Ovary (tissue), 9 donors: ENCODE results near the gene MICAL2. TPM values are rescaled to one million over a fixed set of nuclear protein-coding genes. Genes with fewer than 3 reads are reported as not detected.

Experiments
- DNase-seq, 5 donors: peaks; one replicate each; pipeline ENCODE4 v3.0.0-alpha.2; 2019 to 2020
- H3K27ac ChIP-seq, 2 donors: fragments of 200-600 bp; one replicate each; pipeline versions ENCODE4 v1.5.1 to v1.8.0; 2019 to 2022
- H3K27me3 ChIP-seq: fragments of 200-600 bp; one replicate; pipeline ENCODE4 v1.8.0; 2022
- H3K36me3 ChIP-seq: fragments of 200-600 bp; sonication (generic); one replicate; pipeline ENCODE4 v1.5.1; 2019
- H3K4me1 ChIP-seq: one replicate; pipeline ENCODE4 v1.8.1; 2013; ENCODE audit warnings: mild to moderate bottlenecking, moderate library complexity; ENCODE audit not compliant: insufficient read depth
- H3K4me3 ChIP-seq: fragments of 200-600 bp; sonication (generic); one replicate; pipeline ENCODE4 v1.5.1; 2017
- H3K9me3 ChIP-seq, 2 donors: fragments of 200-600 bp in 1 of 2; sonication (generic) in 1 of 2; one replicate each; pipeline versions ENCODE4 v1.5.1 to v1.8.1; 2013 to 2019; ENCODE audit warnings: mild to moderate bottlenecking in 1 of 2, moderate library complexity in 1 of 2
- CTCF ChIP-seq, 3 donors: fragments of 450-650 bp in 2 of 3; fragments of 200-600 bp in 1 of 3; IDR thresholded peaks; one replicate each; pipeline versions ENCODE4 v1.5.1 to v1.8.0; 2016 to 2022; ENCODE audit warnings: antibody characterized with exemption in 3 of 3, mild to moderate bottlenecking in 1 of 3
- EP300 ChIP-seq: sonication (generic); formaldehyde crosslinking; IDR thresholded peaks from one replicate; pipeline ENCODE4 v1.6.1; 2017; ENCODE audit warnings: antibody characterized with exemption
- POLR2A ChIP-seq: fragments of 450-650 bp; IDR thresholded peaks from one replicate; pipeline ENCODE4 v1.6.1; 2017; ENCODE audit warnings: antibody characterized with exemption, mild to moderate bottlenecking, moderate library complexity
- WGBS, 3 donors: extraction: QIAGEN DNeasy Blood & Tissue Kit in 1 of 3; methylation state at CpG; one replicate each; pipeline versions ENCODE4 v1.1.5 to v1.1.7; 2013 to 2017; 5-methylcytosine and 5-hydroxymethylcytosine counted together
- intact Hi-C, 4 donors: fragments of 100-400 bp; cut with DNase I; formaldehyde crosslinking; loops; one replicate each; pipeline versions ENCODE4 v1.11.0 to v1.15.1; 2022 to 2023
- microRNA-seq, 3 donors: library from miRNA; unstranded; fragments of <30 nt; microRNA quantifications; one replicate each; pipeline versions ENCODE4 to v1.2.0, GENCODE V29; 2019 to 2020
- polyA plus RNA-seq, 2 donors: library from polyadenylated mRNA; stranded (reverse); fragments of 200-250 nt in 1 of 2; fragments of 350-450 nt in 1 of 2; fragmentation: Illumina TruSeq in 1 of 2; extraction: RNeasy Lipid Tissue Mini Kit (QIAGEN cat#74804) in 1 of 2; gene quantifications; one replicate each; pipeline ENCODE4 v1.2.3, GENCODE V29; 2013 to 2014
- small RNA-seq: library from RNA; depleted of rRNA; stranded (forward); fragments of <200 nt; gene quantifications from one replicate; pipeline ENCODE3, GENCODE V24; 2016
- total RNA-seq, 7 donors: library from RNA; depleted of rRNA in 2 of 7; stranded (reverse); fragments of >200 nt in 2 of 7; fragmentation: NEBNext Ultra II Directional in 3 of 7; extraction: Animal tissue kit (Norgen Biotek cat#: 25700) in 3 of 7; gene quantifications; one replicate each; pipeline versions ENCODE4 v1.1.0 to v1.2.4, GENCODE V29; 2016 to 2023
- donor health status: DM: no; HTN: no; CAD: no; lungs with moderate emphysema.
- donor health status: DM: no; HTN: no; CAD: no.
- donor health status: Bipolar disorder and iron deficiency.
- donor health status: DM: yes; HTN: yes; CAD: no.
- donor health status: DM: no; HTN: no; CAD: no.
- donor health status: DM: yes; HTN: yes; CAD: no.

Gene MICAL2
- total and polyA plus RNA-seq, 9 donors: 10.7 to 73.6 (median 32.5) TPM

- no peak overlapping the region for H3K27ac ChIP-seq
- intact Hi-C loops: no loop called here
- no peak for DNase-seq
- H3K27me3 ChIP-seq: no peaks in the 10 kb centered on the region
- H3K4me3 ChIP-seq: no peak overlapping the region
- 90 to 94% (median 93%) methylated on average over 3 of the region's 3 CpGs for WGBS, 3 donors
- H3K36me3 ChIP-seq: no peaks in the 10 kb centered on the region
- no peaks in the 10 kb centered on the region for H3K4me1 ChIP-seq
- no peak for TF ChIP-seq POLR2A
- TF ChIP-seq CTCF (IDR thresholded peaks at IDR 0.05): no peak
- TF ChIP-seq EP300: no peak
- no peaks in the 10 kb centered on the region for H3K9me3 ChIP-seq
Measured at GRCh38 chr11:12301379-12301778, 191.0 kb downstream of the MICAL2 start.

DNA sequence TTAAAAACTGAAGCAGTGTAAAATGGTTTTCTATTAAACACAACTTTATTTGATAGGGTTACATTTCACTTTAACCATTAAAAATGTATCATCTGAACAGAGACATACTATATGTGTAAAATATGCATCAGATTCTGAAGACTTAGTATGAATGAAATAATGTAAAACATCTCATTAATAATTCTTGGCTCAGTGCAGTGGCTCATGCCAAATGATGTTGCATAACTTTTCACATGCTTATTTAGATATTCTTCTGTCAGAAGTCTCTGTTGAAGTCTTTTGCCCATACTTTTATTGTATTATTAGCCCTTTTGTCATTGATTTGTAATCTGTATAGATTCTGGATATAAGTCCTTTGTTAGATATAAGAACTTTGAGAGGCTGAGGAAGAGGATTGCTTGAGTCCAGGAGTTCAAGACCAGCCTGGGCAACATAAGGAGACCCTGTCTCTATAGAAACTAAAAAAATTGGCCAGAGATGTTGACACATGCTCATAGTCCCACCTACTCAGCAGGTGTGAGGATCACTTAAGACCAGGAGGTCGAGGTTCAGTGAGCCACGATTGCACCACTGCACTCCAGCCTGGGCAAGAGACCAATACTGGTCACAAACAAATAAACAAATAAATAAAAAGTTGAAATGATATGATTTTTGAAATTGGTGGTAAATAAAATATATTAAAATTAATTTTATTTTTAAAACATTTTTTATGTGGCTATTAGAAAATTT is 193.2 kb downstream of the MICAL2 start:
- intact Hi-C loops: no loop called here
- no peaks in the 10 kb centered on the region for H3K27me3 ChIP-seq
- TF ChIP-seq EP300 (no peak), POLR2A (no peak), CTCF (IDR thresholded peaks at IDR 0.05) (no peak)

DNA sequence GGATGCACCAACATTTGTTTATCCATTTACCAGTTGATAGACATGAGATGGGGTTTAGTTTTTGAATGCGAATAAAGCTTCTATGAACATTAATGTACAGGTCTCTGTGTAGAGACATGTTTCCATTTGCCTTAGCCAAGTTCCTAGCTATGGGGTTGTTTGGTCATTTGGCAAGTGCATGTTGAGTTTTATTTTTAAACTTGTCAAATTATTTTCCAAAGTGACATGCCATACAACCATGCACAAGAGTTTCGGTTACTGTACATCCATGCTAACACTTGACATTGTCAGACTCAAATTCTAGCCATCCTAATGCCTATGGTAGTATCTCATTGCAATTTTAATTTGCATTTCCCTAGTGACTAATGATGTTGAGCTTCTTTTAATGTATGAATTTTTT is 196.4 kb downstream of the MICAL2 start:
- intact Hi-C loops: no loop called here
- 84 to 96% (median 92%) methylated on average over 2 of the region's 2 CpGs for WGBS, 3 donors

More for the DNA sequence above, 193.2 kb downstream of the MICAL2 start:
- no peak for DNase-seq
- 69 to 80% (median 71%) methylated on average over 2 of the region's 2 CpGs for WGBS, 3 donors
- Histone ChIP-seq H3K36me3 (no peaks in the 10 kb centered on the region), H3K4me3 (no peak overlapping the region), H3K4me1 (no peaks in the 10 kb centered on the region), H3K27ac (no peak overlapping the region), H3K9me3 (no peaks in the 10 kb centered on the region)

GRCh38 chr11:12312132-12312531 is 201.7 kb downstream of the MICAL2 start:
- TF ChIP-seq CTCF (IDR thresholded peaks at IDR 0.05) (no peak), EP300 (no peak), POLR2A (no peak)
- no peak overlapping the region for H3K4me3 ChIP-seq
- H3K27ac ChIP-seq: no peak overlapping the region
- H3K9me3 ChIP-seq: no peaks in the 10 kb centered on the region
- H3K27me3 ChIP-seq: peaks cover 2% of the 10 kb centered on the region
- no peaks in the 10 kb centered on the region for H3K36me3 ChIP-seq
- intact Hi-C loops: no loop called here
- DNase-seq: no peak
- WGBS, 3 donors: 88 to 91% (median 89%) methylated on average over 4 of the region's 4 CpGs
- no peaks in the 10 kb centered on the region for H3K4me1 ChIP-seq

More for the DNA sequence above, 196.4 kb downstream of the MICAL2 start:
- Histone ChIP-seq H3K4me1 (no peaks in the 10 kb centered on the region), H3K9me3 (no peaks in the 10 kb centered on the region), H3K27ac (no peak overlapping the region), H3K4me3 (no peak overlapping the region), H3K27me3 (no peaks in the 10 kb centered on the region), H3K36me3 (no peaks in the 10 kb centered on the region)
- DNase-seq: no peak
- TF ChIP-seq POLR2A (no peak), EP300 (no peak), CTCF (IDR thresholded peaks at IDR 0.05) (no peak)

Small RNA genes within 50 kb of the gene (microRNA-seq; reads per million reads assigned to microRNA genes)
- gene MIR6124: 0 to 0.38 (median 0) reads per million in 3 donors

Small RNA genes within 50 kb of the gene (small RNA-seq; reads per million reads assigned to genes)
- gene MIR6124: not detected

Other genes with a start within 250 kb of the MICAL2 start
- 100 to 1,000 TPM in 1 of 7 donors, 10 to 100 TPM in 6; 33.9 to 102 (median 62.8) TPM for gene DKK3, start 102.0 kb upstream of the MICAL2 start, total RNA-seq
- 100 to 1,000 TPM in 1 of 2 donors, 10 to 100 TPM in 1; 43.5 to 255 TPM for gene DKK3, start 102.0 kb upstream of the MICAL2 start, polyA plus RNA-seq